K562 (cell line): ENCODE data around the gene HAPSTR1. TPM values are rescaled to one million over a fixed set of nuclear protein-coding genes. Genes with fewer than 3 reads are reported as not detected.

Experiments used
- ATAC-seq: fragments of 200-7000 bp; cut with Tn5 transposase; 3 replicates; pipeline ENCODE4 v1.9.1; 2020; ENCODE audit warnings: moderate library complexity
- BruUV-seq: library from RNA; stranded (reverse); fragments of 400-500 nt; replicated peaks from 2 replicates; lab custom pipeline; 2021; lab: Mats Ljungman, UMichigan
- CTCF ChIA-PET: fragments of 300-600 bp; formaldehyde crosslinking; extraction: SDS; loops from one replicate; lab custom pipeline; 2021; ENCODE audit warnings: low intra/inter-chr PET ratio; lab: Yijun Ruan, JAX
- POLR2A ChIA-PET: fragments of 300-600, 350-650 bp; sonication (Branson Sonifier 250); formaldehyde crosslinking; extraction: SDS; loops from one replicate; lab custom pipeline; 2021; ENCODE audit warnings: antibody characterized with exemption, inconsistent platforms; lab: Yijun Ruan, JAX
- DNase-seq, 4 experiments: peaks; one replicate each; pipeline versions ENCODE4 v3.0.0 to v3.0.0-alpha.2; 2011 to 2018; ENCODE audit warnings: low spot score in 3 of 4, mixed read lengths in 3 of 4; ENCODE audit errors: extremely low read depth in 1 of 4
- FAIRE-seq: peaks from 2 replicates; lab custom pipeline; 2011; peaks lifted over from hg19 to GRCh38; lab: Jason Lieb, UNC
- H2AFZ ChIP-seq: 2 replicates; pipeline ENCODE4 v1.6.0; 2011; ENCODE audit warnings: low read depth, low read length, control low read depth, inconsistent platforms
- H3K27ac ChIP-seq: fragments of 200-600 bp; 3 replicates; pipeline ENCODE4 v1.8.0; 2011; ENCODE audit warnings: low read depth, mild to moderate bottlenecking, control low read depth, inconsistent platforms, low read length, moderate library complexity, mixed read lengths; ENCODE audit errors: extremely low read depth
- H3K27me3 ChIP-seq, 2 experiments: fragments of 300-600 bp in 1 of 2; 2 replicates in 1 of 2; 3 replicates in 1 of 2; pipeline versions ENCODE4 v1.6.0 to v1.8.0; 2011; ENCODE audit warnings: inconsistent platforms in 2 of 2, low read length in 2 of 2, mild to moderate bottlenecking in 1 of 2, mixed read lengths in 1 of 2, moderate library complexity in 1 of 2; ENCODE audit not compliant: control insufficient read depth in 2 of 2, insufficient read depth in 2 of 2
- H3K36me3 ChIP-seq: fragments of 300-600 bp; 3 replicates; pipeline ENCODE4 v1.8.0; 2011; ENCODE audit warnings: mild to moderate bottlenecking, low read length, inconsistent platforms; ENCODE audit not compliant: control insufficient read depth, insufficient read depth
- H3K4me1 ChIP-seq, 2 experiments: fragments of 200-600 bp in 1 of 2; replicated peaks in 1 of 2; 2 replicates in 1 of 2; 3 replicates in 1 of 2; pipeline versions ENCODE4 v1.5.1 to v1.8.0; 2011; ENCODE audit warnings: inconsistent platforms in 2 of 2, low read length in 2 of 2, mild to moderate bottlenecking in 1 of 2, mixed read lengths in 1 of 2, moderate library complexity in 1 of 2; ENCODE audit not compliant: control insufficient read depth in 2 of 2, insufficient read depth in 2 of 2
- H3K4me2 ChIP-seq: 2 replicates; pipeline ENCODE4 v1.6.1; 2011; ENCODE audit warnings: low read length, control low read depth, inconsistent platforms, mixed read lengths; ENCODE audit not compliant: insufficient read depth
- H3K4me3 ChIP-seq: fragments of 200-600 bp; sonication (generic), shearing (Covaris generic); 2 replicates; pipeline ENCODE4 v1.5.1; 2016; ENCODE audit warnings: control low read depth, inconsistent platforms
- H3K79me2 ChIP-seq: fragments of 200-600 bp; 3 replicates; pipeline ENCODE4 v1.8.0; 2011; ENCODE audit warnings: low read length, inconsistent platforms; ENCODE audit not compliant: control insufficient read depth, insufficient read depth
- H3K9ac ChIP-seq, 2 experiments: 2 replicates each; pipeline versions ENCODE4 v1.6.0 to v1.6.1; 2011; ENCODE audit warnings: low read depth in 2 of 2, low read length in 2 of 2, control low read depth in 1 of 2, inconsistent platforms in 1 of 2, mild to moderate bottlenecking in 1 of 2, mixed read lengths in 1 of 2; ENCODE audit not compliant: insufficient read depth in 1 of 2
- H3K9me1 ChIP-seq: one replicate; pipeline ENCODE4 v1.6.0; 2011; ENCODE audit warnings: inconsistent platforms, mild to moderate bottlenecking, low read length, moderate library complexity; ENCODE audit not compliant: control insufficient read depth, insufficient read depth
- H3K9me3 ChIP-seq: replicated peaks from 2 replicates; pipeline ENCODE4 v1.5.1; 2011; ENCODE audit warnings: low read depth, low read length, inconsistent platforms; ENCODE audit not compliant: control insufficient read depth, insufficient read depth
- H4K20me1 ChIP-seq: replicated peaks from 2 replicates; pipeline ENCODE4 v1.6.1; 2011; ENCODE audit warnings: low read length, inconsistent platforms, mixed read lengths; ENCODE audit not compliant: control insufficient read depth, insufficient read depth
- CREB5 ChIP-seq: fragments of 250-450 bp; sonication (Bioruptor Pico); IDR thresholded peaks from 2 replicates; pipeline ENCODE4 v1.5.0; 2020; ENCODE audit warnings: mild to moderate bottlenecking
- HMG20B ChIP-seq: fragments of 250-450 bp; sonication (Bioruptor Pico); IDR thresholded peaks from 2 replicates; pipeline ENCODE4 v1.5.0; 2021; ENCODE audit warnings: mild to moderate bottlenecking
- NFRKB ChIP-seq: fragments of 450-650 bp; IDR thresholded peaks from 2 replicates; pipeline ENCODE4 v1.6.1; 2016; ENCODE audit warnings: low read depth
- RBM15 ChIP-seq: fragments of 200-400 bp; formaldehyde crosslinking; IDR thresholded peaks from 2 replicates; pipeline ENCODE4 v1.6.1; 2018; ENCODE audit warnings: mild to moderate bottlenecking, low read length, moderate library complexity; ENCODE audit not compliant: insufficient read depth
- STAT5B ChIP-seq: fragments of 250-450 bp; sonication (Bioruptor Pico); IDR thresholded peaks from 2 replicates; pipeline ENCODE4 v1.8.0; 2021; ENCODE audit warnings: mild to moderate bottlenecking, inconsistent platforms
- SUPT5H ChIP-seq: fragments of 450-650 bp; IDR thresholded peaks from 2 replicates; pipeline ENCODE4 v1.6.1; 2016
- TEAD4 ChIP-seq, 2 experiments: sonication (generic) in 1 of 2; formaldehyde crosslinking in 1 of 2; IDR thresholded peaks; 2 replicates each; pipeline versions ENCODE4 v1.6.1 to v1.8.0; 2012 to 2022; ENCODE audit warnings: borderline replicate concordance in 1 of 2, inconsistent platforms in 1 of 2, low read length in 1 of 2, mild to moderate bottlenecking in 1 of 2, missing genetic modification reagents in 1 of 2
- TFAM ChIP-seq: fragments of 250-450 bp; sonication (Bioruptor Pico); conservative IDR thresholded peaks from 2 replicates; pipeline ENCODE4 v1.5.0; 2021; ENCODE audit warnings: mild to moderate bottlenecking, moderate library complexity
- YY1 ChIP-seq, 3 experiments: IDR thresholded peaks; 2 replicates each; pipeline ENCODE4 v1.6.1; 2011; ENCODE audit warnings: low read length in 2 of 3, mild to moderate bottlenecking in 2 of 3, moderate library complexity in 2 of 3, borderline replicate concordance in 1 of 3, control low read depth in 1 of 3, low read depth in 1 of 3; ENCODE audit not compliant: insufficient read depth in 3 of 3, insufficient replicate concordance in 2 of 3, control insufficient read depth in 1 of 3, insufficient read length in 1 of 3; ENCODE audit errors: extremely low read depth in 1 of 3
- ZNF253 ChIP-seq: fragments of 250-450 bp; sonication (Bioruptor Pico); conservative IDR thresholded peaks from 2 replicates; pipeline ENCODE4 v1.6.1; 2021; ENCODE audit warnings: mild to moderate bottlenecking
- ZNF512 ChIP-seq: IDR thresholded peaks from 2 replicates; pipeline ENCODE4 v1.6.1; 2016; ENCODE audit warnings: missing genetic modification characterization, missing compliant biosample characterization
- ZNF780A ChIP-seq: fragments of 250-450 bp; sonication (Bioruptor Pico); IDR thresholded peaks from 2 replicates; pipeline ENCODE4 v1.5.0; 2021; ENCODE audit warnings: mild to moderate bottlenecking
- WGBS: fragments of 100-300 bp; shearing (Covaris generic); methylation state at CpG from one replicate; pipeline ENCODE4 v1.1.6; 2016; ENCODE audit warnings: low coverage, mixed read lengths; ENCODE audit not compliant: insufficient coverage; ENCODE audit errors: missing lambda C conversion rate; 5-methylcytosine and 5-hydroxymethylcytosine counted together
- in situ Hi-C: fragments of 300-500 bp; cut with MboI; formaldehyde crosslinking; loops from 4 replicates; pipeline ENCODE4 v1.15.0; 2018; ENCODE audit warnings: inconsistent platforms, mixed read lengths
- intact Hi-C: fragments of 100-400 bp; cut with micrococcal nuclease; formaldehyde crosslinking; loops from 2 replicates; pipeline ENCODE4 v1.14.2; 2022
- polyA plus RNA-seq, 8 experiments: library from polyadenylated mRNA; depleted of rRNA in 4 of 8; stranded (reverse) in 5 of 8; unstranded in 3 of 8; fragments of >200 nt; fragmentation: Nextera tagmentation in 2 of 8; fragmentation: Illumina TruSeq in 1 of 8; extraction: Ambion mirVana in 2 of 8; extraction: Trizol in 1 of 8; gene quantifications; 2 replicates each; pipeline versions ENCODE4 v1.2.1 to v1.2.3, GENCODE V29; 2011 to 2014; ENCODE audit warnings: inconsistent platforms in 1 of 8, missing spikeins in 1 of 8
- total RNA-seq, 7 experiments: library from RNA; depleted of rRNA in 6 of 7; stranded (reverse); fragments of >200 nt in 6 of 7; fragmentation: Illumina TruSeq in 2 of 7; extraction: Trizol in 2 of 7; gene quantifications; 2 replicates each; pipeline versions ENCODE4 v1.2.1 to v1.2.3, GENCODE V29; 2011 to 2021; ENCODE audit warnings: low replicate concordance in 1 of 7
- TF ChIP-seq, protein P1 (sequence below): sonication (generic); formaldehyde crosslinking; IDR thresholded peaks from 2 replicates; pipeline ENCODE4 v1.8.0; 2022; ENCODE audit warnings: missing genetic modification reagents, mild to moderate bottlenecking, borderline replicate concordance

HAPSTR1 gene
- total and polyA plus RNA-seq, 9 of the 15 experiments (the other 6 are each of a cell fraction or from before 2014, with no cell fraction given), result 10.8 to 67.9 (median 36.5) TPM

DNA sequence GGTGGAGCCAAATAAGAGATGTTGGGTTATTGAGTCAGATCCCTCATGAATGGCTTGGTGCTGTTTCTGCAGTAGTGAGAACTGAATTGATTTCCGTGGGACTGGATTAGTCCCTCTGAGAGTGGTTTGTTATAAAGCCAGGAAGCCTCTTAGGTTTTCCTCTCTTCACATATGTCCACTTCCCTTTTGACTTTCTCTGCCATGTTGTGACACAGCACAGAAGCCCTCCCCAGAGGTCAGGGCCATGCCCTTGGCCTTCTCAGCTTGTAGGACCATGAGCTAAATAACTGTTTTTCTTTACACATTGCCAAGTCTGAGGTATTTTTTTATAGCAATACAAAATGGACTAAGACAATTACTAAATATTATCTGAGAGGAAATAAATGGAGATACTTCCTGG lies 10.3 kb upstream of the HAPSTR1 start (continued):
- TF ChIP-seq, protein P1, sequence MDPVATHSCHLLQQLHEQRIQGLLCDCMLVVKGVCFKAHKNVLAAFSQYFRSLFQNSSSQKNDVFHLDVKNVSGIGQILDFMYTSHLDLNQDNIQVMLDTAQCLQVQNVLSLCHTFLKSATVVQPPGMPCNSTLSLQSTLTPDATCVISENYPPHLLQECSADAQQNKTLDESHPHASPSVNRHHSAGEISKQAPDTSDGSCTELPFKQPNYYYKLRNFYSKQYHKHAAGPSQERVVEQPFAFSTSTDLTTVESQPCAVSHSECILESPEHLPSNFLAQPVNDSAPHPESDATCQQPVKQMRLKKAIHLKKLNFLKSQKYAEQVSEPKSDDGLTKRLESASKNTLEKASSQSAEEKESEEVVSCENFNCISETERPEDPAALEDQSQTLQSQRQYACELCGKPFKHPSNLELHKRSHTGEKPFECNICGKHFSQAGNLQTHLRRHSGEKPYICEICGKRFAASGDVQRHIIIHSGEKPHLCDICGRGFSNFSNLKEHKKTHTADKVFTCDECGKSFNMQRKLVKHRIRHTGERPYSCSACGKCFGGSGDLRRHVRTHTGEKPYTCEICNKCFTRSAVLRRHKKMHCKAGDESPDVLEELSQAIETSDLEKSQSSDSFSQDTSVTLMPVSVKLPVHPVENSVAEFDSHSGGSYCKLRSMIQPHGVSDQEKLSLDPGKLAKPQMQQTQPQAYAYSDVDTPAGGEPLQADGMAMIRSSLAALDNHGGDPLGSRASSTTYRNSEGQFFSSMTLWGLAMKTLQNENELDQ (CRISPR knock-in tag), result no peak
- peak; percentile 27; the same call in 1 of the 2 replicates for TF ChIP-seq NFRKB
- TF ChIP-seq STAT5B (CRISPR knock-in tag), result no peak

- Histone ChIP-seq H3K27me3 (no peaks in the 10 kb centered on the region), H3K9ac (no peak overlapping the region), H3K27ac (peak overlapping the region; percentile 56; the same call in 1 of the 3 replicates), H3K4me3 (no peak overlapping the region), H3K4me1 (peaks cover 16 to 28% of the 10 kb centered on the region in 2 experiments), H3K9me3 (peaks cover 8% of the 10 kb centered on the region; the same call in 1 of the 2 replicates), H4K20me1 (no peaks in the 10 kb centered on the region), H3K4me2 (no peak overlapping the region), H3K36me3 (no peaks in the 10 kb centered on the region), H2AFZ (peak overlapping the region; percentile 81; the same call in 1 of the 2 replicates), H3K79me2 (no peaks in the 10 kb centered on the region), H3K9me1 (no peaks in the 10 kb centered on the region)
- DNase-seq (no peak), FAIRE-seq (no peak), ATAC-seq (no peak)
- POLR2A ChIA-PET, result interaction anchor here (6.5 to 6.9 kb wide), 2 partner anchors 11 to 15 kb away, joined by 56 to 69 read pairs; partner anchors contain the start of gene HAPSTR1
- BruUV-seq, result no TSS peak
- in situ Hi-C loops (no loop called here), intact Hi-C loops (no loop called here)
- TF ChIP-seq CREB5 (no peak), TFAM (CRISPR knock-in tag) (no peak), SUPT5H (no peak), TEAD4 (IDR thresholded peaks at IDR 0.05; ENCODE audit: low read length) (no peak), TEAD4 (CRISPR knock-in tag; IDR thresholded peaks at IDR 0.05; ENCODE audit: borderline replicate concordance) (no peak), HMG20B (CRISPR knock-in tag) (no peak), RBM15 (no peak), ZNF780A (CRISPR knock-in tag) (no peak), YY1 (IDR thresholded peaks at IDR 0.05; ENCODE audit: borderline replicate concordance in 1 of 3, control insufficient read depth in 1 of 3, extremely low read depth in 1 of 3, insufficient read depth in 3 of 3, insufficient read length in 1 of 3, insufficient replicate concordance in 2 of 3, low read depth in 1 of 3, low read length in 2 of 3) (no peak), ZNF512 (no peak), ZNF253 (CRISPR knock-in tag) (no peak)
- CTCF ChIA-PET, result no interaction called here
- 89% methylated on average over 4 of the region's 6 CpGs for WGBS
Observed at GRCh38 chr16:9081843-9082242, 9.6 kb upstream of the HAPSTR1 start.
